ENCODE data around the gene PTPN4.

- TF ChIP-seq CTCF (conservative IDR thresholded peaks at IDR 0.05; ENCODE audit: low read length) (no peak), EZH2phosphoT487 (IDR thresholded peaks at IDR 0.05; ENCODE audit: borderline replicate concordance) (no peak)
Observed at GRCh38 chr2:119950966-119951365, 191.2 kb downstream of the PTPN4 start.

Measured in Loucy (cell line).